Stomach (tissue), 9 donors: Measurements from ENCODE around the gene STIP1. TPM values are rescaled to one million over a fixed set of nuclear protein-coding genes. Genes with fewer than 3 reads are reported as not detected.

Experiments
- DNase-seq, 2 donors: peaks; one replicate each; pipeline versions ENCODE4 v3.0.0 to v3.0.0-alpha.2; 2013 to 2019
- H3K27ac ChIP-seq, 5 donors: fragments of 200-600 bp in 4 of 5; sonication (generic) in 4 of 5; one replicate each; pipeline ENCODE4 v1.5.1; 2013 to 2019; ENCODE audit warnings: mild to moderate bottlenecking in 1 of 5, moderate library complexity in 1 of 5
- H3K27me3 ChIP-seq, 3 donors: fragments of 200-600 bp; sonication (generic); one replicate each; pipeline ENCODE4 v1.5.1; 2017 to 2019; ENCODE audit warnings: mixed run types in 1 of 3
- H3K36me3 ChIP-seq, 4 donors: fragments of 200-600 bp; sonication (generic); 1 replicate in 3 of 4; 2 replicates in 1 of 4; pipeline ENCODE4 v1.5.1; 2016 to 2019
- H3K4me1 ChIP-seq, 4 donors: fragments of 200-600 bp; sonication (generic); one replicate each; pipeline ENCODE4 v1.5.1; 2016 to 2019
- H3K4me3 ChIP-seq, 4 donors: fragments of 200-600 bp; sonication (generic) in 3 of 4; one replicate each; pipeline ENCODE4 v1.5.1; 2016 to 2019; ENCODE audit warnings: mild to moderate bottlenecking in 1 of 4
- H3K9me3 ChIP-seq, 4 donors: fragments of 200-600 bp; sonication (generic); one replicate each; pipeline ENCODE4 v1.5.1; 2016 to 2019
- CTCF ChIP-seq, 7 experiments: fragments of 450-650 bp in 4 of 7; fragments of 200-600 bp in 3 of 7; sonication (generic) in 3 of 7; IDR thresholded peaks; one replicate each; pipeline ENCODE4 v1.5.1; 2016 to 2019; ENCODE audit warnings: antibody characterized with exemption in 7 of 7, control low read depth in 2 of 7, mild to moderate bottlenecking in 1 of 7
- EP300 ChIP-seq: sonication (generic); formaldehyde crosslinking; IDR thresholded peaks from one replicate; pipeline ENCODE4 v1.6.1; 2017; ENCODE audit warnings: antibody characterized with exemption
- POLR2A ChIP-seq, 4 donors: fragments of 450-650 bp; IDR thresholded peaks; one replicate each; pipeline ENCODE4 v1.6.1; 2016; ENCODE audit warnings: antibody characterized with exemption in 4 of 4, control low read depth in 2 of 4, mild to moderate bottlenecking in 1 of 4, moderate library complexity in 1 of 4
- POLR2AphosphoS5 ChIP-seq, 3 donors: sonication (generic); formaldehyde crosslinking; IDR thresholded peaks; one replicate each; pipeline ENCODE4 v1.6.1; 2016; ENCODE audit warnings: antibody characterized with exemption in 3 of 3
- WGBS, 5 donors: extraction: QIAGEN DNeasy Blood & Tissue Kit in 3 of 5; methylation state at CpG; one replicate each; pipeline versions ENCODE4 v1.1.5 to v1.1.7; 2013 to 2018; 5-methylcytosine and 5-hydroxymethylcytosine counted together
- intact Hi-C: fragments of 100-400 bp; cut with DNase I; formaldehyde crosslinking; loops from one replicate; pipeline ENCODE4 v1.15.1; 2023; ENCODE audit warnings: low total_unique reads
- polyA plus RNA-seq, 3 donors: library from polyadenylated mRNA; stranded (reverse); fragments of 200-250 nt; gene quantifications; one replicate each; pipeline ENCODE4 v1.2.3, GENCODE V29; 2013
- total RNA-seq, 5 donors: library from RNA; depleted of rRNA; stranded (reverse); fragments of >200 nt; gene quantifications; one replicate each; pipeline versions ENCODE4 v1.1.0 to v1.2.3, GENCODE V29; 2014 to 2016
- donor health status: healthy with polysubstance abuse.
- donor health status: Bipolar disorder and iron deficiency.
- donor health status: healthy.

The STIP1 gene
- total and polyA plus RNA-seq, 8 donors = 27.4 to 259 (median 54.7) TPM

- H3K9me3 ChIP-seq = no peaks in the 10 kb centered on the region
- peaks cover 0 to 8% (median 1%) of the 10 kb centered on the region in 4 donors for H3K36me3 ChIP-seq
- intact Hi-C loops = no loop called here
- no peak for DNase-seq
- H3K4me1 ChIP-seq = peaks cover 8 to 34% (median 22%) of the 10 kb centered on the region in 4 donors
- H3K27ac ChIP-seq = no peak overlapping the region
- no peaks in the 10 kb centered on the region for H3K27me3 ChIP-seq
- TF ChIP-seq CTCF (IDR thresholded peaks at IDR 0.05) (no peak), EP300 (no peak), POLR2AphosphoS5 (IDR thresholded peaks at IDR 0.05) (no peak)
- 44 to 51% (median 48%) methylated on average over 8 of the region's 8 CpGs for WGBS, 5 donors
- H3K4me3 ChIP-seq = no peak overlapping the region
Measured at GRCh38 chr11:64153812-64154211, 32.2 kb upstream of the STIP1 start.

- TF ChIP-seq CTCF (IDR thresholded peaks at IDR 0.05) (no peak), POLR2AphosphoS5 (IDR thresholded peaks at IDR 0.05) (no peak), EP300 (no peak), POLR2A (IDR thresholded peaks at IDR 0.05) (no peak)
- H3K36me3 ChIP-seq = no peaks in the 10 kb centered on the region
- H3K27ac ChIP-seq = no peak overlapping the region
- no peaks in the 10 kb centered on the region for H3K27me3 ChIP-seq
- peaks cover 0 to 15% (median 8%) of the 10 kb centered on the region in 4 donors for H3K4me1 ChIP-seq
- DNase-seq = no peak
- WGBS, 5 donors = 85 to 95% (median 89%) methylated on average over 12 to 14 of the region's 14 CpGs
- no peak overlapping the region for H3K4me3 ChIP-seq
- intact Hi-C loops = no loop called here
- no peaks in the 10 kb centered on the region for H3K9me3 ChIP-seq
Measured at GRCh38 chr11:64156235-64157011, 29.5 kb upstream of the STIP1 start.

- intact Hi-C loops = no loop called here
Measured at GRCh38 chr11:64157631-64158394, 28.2 kb upstream of the STIP1 start.

More at GRCh38 chr11:64157631-64158394, 28.2 kb upstream of the STIP1 start:
- no peak for DNase-seq
- no peak overlapping the region for H3K27ac ChIP-seq
- H3K27me3 ChIP-seq = no peaks in the 10 kb centered on the region
- TF ChIP-seq POLR2A (IDR thresholded peaks at IDR 0.05) (no peak), EP300 (no peak), POLR2AphosphoS5 (IDR thresholded peaks at IDR 0.05) (no peak), CTCF (IDR thresholded peaks at IDR 0.05) (no peak)
- WGBS, 5 donors = 80 to 93% (median 87%) methylated on average over 9 to 17 of the region's 17 CpGs
- H3K9me3 ChIP-seq = no peaks in the 10 kb centered on the region
- H3K36me3 ChIP-seq = no peaks in the 10 kb centered on the region
- H3K4me1 ChIP-seq = peaks cover 0 to 10% (median 6%) of the 10 kb centered on the region in 4 donors
- H3K4me3 ChIP-seq = no peak overlapping the region
